ENCODE results near the gene FBXL16. TPM values are rescaled to one million over a fixed set of nuclear protein-coding genes. Genes with fewer than 3 reads are reported as not detected.
"Not testable (repeated sequence)": the region's sequence is repeated elsewhere in the genome, so short reads cannot be mapped to it uniquely, and the experiment has no call there.

FBXL16 gene
- total RNA-seq, 1 donor from 2014 or later = 0.30 TPM

DNA sequence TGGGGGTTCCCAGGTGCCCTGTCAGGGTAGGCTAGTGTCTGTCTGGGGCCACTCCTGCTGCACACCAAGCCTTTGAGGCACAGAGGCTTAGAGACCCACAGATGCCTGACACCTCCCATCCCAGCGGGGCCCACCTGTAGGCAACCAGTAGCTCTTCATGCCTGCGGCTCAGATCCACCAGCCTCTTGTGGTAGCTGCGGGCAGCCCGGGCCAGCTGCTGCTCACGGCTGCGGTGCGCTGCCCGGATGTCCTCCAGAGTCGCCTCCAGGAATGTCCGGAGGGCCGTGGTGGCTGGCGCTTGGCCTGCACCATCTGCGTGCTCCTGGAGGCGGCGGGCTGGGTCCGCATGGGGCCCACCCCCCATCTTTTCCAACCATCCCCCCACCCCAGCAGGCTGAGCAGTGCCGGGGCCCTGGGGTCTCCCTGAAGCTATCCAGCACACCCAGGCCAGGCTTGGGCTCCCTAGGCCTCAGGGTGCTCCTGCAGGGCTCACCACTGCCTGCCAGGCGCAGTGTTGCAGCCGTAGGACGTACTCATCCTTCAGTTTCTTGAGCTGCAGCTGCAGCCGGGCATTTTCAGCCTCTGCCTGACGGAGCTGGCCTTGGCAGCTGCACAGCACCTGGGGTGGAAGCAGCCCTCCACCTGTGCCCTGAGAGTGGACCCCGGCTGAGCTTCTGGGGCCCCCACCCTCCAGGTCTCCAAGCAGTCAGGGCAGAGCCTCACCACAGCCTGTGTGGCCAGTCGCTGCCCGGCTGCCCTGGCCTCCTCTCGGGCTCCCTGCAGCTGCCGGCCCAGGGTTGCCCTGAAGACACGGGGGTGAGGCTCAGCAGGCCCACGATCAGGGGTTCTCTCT lies 18.8 kb upstream of the FBXL16 start:
- ATAC-seq (no peak), DNase-seq (ENCODE audit: low spot score) (no peak)

DNA sequence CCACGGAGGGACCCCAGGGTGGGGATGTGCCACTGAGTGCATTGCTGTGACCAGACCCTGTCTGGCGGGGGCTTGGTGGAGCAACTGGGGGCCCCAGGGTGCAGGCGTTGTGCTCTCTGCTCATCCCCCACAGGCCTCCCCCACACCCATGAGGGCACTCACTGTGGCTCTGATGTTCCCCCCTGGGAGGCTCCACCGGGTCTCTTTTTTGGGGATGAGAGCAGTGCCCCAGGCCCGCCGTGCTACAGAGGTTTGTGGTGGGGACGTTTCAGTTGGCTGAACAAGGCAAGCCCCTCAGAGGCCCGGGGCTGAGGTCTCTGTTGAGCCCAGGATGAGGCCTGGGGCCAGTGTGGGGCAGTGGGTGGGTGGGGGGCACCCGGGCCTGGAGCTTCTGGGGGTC lies 18.1 kb upstream of the FBXL16 start:
- DNase-seq (ENCODE audit: low spot score) (no peak), ATAC-seq (no peak)

GRCh38 chr16:722835-723633 lies 17.4 kb upstream of the FBXL16 start:
- ATAC-seq = no peak
- DNase-seq (ENCODE audit: low spot score) = no peak

- DNase-seq (ENCODE audit: low spot score) (no peak), ATAC-seq (no peak)
These were observed 16.4 kb upstream of the FBXL16 start for GRCh38 chr16:721765-722540.

DNA sequence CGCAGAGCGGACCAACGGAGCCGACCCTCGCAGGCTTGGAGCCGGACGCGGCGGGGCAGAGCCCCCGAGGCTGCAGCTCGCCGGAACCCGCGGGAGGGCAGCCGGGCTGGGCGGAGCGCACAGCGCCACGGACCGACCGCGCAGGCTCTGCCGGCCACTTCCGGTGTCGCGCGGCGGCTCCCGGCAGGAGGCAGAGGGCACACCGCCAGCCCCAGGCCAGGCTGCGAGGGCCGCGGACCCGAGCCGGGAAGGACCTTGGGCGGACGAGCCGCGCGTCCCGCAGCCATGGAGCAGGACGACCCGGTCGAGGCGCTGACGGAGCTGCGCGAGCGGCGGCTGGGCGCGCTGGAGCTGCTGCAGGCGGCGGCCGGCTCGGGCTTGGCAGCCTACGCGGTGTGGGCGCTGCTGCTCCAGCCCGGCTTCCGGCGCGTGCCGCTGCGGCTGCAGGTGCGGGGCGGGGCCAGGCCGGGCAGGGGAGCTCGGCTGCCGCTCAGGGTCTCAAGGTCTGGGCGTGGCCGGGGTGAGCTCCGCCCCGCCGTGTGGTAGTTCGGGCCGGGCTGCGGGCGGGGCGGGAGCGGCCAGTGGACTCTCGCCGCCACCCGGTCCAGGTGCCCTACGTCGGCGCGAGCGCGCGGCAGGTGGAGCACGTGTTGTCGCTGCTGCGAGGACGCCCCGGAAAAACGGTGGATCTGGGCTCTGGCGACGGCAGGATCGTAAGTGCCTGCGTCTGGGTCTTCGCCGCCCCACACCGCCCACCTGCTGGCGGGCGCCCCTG lies 15.6 kb upstream of the FBXL16 start, which contains the start of gene ANTKMT:
TSS of gene ANTKMT (plus strand) at position 157 of the 775 bp plus-strand sequence. CDS start at position 286, 129 bp downstream.
- DNase-seq (ENCODE audit: low spot score) (peak; percentile 86), ATAC-seq (peak; percentile 85)

DNA sequence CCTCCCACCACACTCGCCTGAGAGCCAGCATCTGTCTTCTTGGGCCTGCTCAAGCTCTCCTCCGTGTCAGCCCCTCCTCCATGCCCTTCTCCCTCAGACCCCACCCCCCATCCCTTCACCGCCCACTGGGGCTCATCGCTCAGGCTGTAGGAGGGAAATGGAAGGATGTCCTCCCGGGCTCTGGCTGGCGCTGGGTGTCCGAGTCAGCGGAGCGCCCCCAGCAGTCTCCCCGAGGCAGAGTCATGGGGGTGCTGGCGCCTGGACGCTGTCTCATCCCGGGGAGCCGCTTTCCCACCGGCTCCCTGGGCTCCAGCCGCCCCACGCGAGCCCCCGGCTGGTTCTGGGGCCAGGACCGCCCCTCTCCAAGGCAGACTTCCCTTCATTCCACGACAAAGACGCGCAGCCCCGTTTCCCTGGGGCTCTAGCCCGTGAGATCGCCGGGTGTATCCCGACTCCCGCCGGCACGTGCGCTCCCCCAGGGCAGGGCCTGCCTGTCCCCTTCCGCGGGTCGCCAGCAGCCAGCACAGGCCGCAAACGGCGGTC lies 14.9 kb upstream of the FBXL16 start:
- ATAC-seq (peak; percentile 11), DNase-seq (ENCODE audit: low spot score) (no peak)

- ATAC-seq (no peak), DNase-seq (ENCODE audit: low spot score) (no peak)
These were observed 14.3 kb upstream of the FBXL16 start for GRCh38 chr16:719815-720446.

DNA sequence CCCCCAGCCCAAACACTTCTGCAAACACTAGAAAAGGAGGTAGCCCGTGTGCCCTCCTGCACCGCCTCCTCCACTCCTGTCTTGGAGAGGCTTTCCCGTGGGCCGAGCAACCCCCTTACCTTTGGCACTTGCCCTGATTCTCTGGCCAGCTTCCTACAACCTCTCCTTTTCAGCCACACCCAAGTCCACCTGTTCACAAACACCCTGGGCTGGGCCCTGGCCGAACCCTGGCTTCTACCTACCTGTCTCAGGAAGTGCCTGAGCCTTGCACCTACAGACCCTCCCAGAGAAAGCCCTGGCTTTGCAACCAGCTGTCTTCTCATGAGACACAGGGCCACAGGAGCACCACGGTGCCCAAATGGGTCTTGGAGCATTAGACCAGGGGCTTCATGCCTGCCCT lies 13.3 kb upstream of the FBXL16 start:
- DNase-seq (ENCODE audit: low spot score) (no peak), ATAC-seq (no peak)

DNA sequence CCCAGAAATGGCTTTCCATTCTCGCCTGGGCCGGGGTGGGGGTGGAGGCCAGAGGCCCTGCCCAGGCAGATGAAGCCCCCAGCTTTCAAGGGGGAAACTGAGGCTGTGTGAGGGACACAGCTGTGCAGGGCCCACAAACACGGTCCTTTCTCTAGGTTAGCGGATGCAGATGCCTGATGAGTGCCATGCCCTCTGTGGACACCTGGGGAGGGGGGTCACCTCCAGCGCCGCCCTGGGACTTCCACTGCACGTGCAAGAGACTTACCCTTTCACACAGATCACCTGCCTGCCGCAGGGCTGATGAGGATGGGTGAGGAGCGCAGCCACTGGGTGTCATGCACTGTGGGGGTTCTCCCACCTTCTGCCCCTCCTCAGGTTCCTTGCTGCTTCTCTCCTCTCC lies 12.8 kb upstream of the FBXL16 start:
- DNase-seq (ENCODE audit: low spot score) = no peak
- no peak for ATAC-seq

DNA sequence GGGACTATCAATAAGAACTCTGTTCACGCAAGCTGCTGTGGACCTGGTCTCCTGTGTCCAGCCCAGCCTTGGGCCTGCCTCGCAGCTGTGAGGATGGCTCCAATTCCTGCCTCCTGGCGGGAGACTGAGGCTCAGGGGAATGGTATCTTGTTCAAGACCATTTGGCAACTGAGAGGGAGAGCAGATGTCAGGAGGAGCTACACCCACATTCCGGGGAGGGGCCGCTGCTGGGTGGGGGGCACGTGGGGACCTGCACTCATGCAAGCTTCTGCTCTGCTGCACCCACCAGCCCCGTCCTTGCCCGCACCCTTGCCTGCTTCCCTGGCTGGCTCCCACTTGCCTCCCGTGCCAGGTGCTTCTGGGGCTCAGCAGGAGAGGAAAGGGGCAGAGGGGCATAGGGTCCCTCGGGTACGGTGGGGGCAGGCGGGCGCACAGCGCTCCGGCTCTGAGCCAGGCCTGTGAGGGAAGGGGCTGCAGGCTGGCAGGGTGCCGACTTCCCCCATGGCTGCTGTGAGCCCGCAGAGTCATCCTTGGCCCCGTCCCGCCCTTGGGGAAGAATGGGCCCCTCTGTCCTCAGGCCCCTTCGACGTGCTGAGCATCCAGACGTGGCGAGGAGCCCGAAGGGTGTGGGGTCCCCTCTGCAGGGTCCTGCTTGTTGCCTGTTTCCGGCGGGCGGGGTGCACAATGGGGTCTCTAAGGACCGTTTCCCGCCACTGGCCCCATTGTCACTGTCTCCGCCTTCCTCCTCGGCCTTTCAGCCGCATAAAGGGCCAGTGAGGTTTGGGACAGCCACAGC lies 12.0 kb upstream of the FBXL16 start:
- no peak for DNase-seq (ENCODE audit: low spot score)

GRCh38 chr16:716768-717325 lies 11.2 kb upstream of the FBXL16 start:
- ATAC-seq = no peak
- DNase-seq (ENCODE audit: low spot score) = no peak

More for the DNA sequence above, 12.0 kb upstream of the FBXL16 start:
- no peak for ATAC-seq

DNA sequence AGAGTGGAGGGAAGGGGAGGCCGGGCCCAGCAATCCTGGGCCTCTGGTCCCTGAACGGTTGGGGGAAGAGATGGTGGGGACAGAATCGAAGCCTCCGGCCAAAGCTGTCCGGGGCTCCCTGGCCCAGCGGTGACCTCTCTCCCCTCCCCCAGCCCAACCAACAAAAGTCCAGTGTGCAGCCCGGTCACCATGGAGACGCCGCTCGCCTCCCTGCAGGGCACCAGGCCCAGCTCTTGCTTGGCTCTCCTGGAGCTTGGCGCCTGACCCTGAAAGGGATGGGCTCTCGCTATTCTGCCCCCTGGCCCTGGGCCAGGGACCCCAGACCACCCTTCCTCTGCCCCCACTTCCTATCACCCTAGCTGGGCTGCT lies 10.6 kb upstream of the FBXL16 start:
- ATAC-seq (peak; percentile 74), DNase-seq (ENCODE audit: low spot score) (peak; percentile 90)

DNA sequence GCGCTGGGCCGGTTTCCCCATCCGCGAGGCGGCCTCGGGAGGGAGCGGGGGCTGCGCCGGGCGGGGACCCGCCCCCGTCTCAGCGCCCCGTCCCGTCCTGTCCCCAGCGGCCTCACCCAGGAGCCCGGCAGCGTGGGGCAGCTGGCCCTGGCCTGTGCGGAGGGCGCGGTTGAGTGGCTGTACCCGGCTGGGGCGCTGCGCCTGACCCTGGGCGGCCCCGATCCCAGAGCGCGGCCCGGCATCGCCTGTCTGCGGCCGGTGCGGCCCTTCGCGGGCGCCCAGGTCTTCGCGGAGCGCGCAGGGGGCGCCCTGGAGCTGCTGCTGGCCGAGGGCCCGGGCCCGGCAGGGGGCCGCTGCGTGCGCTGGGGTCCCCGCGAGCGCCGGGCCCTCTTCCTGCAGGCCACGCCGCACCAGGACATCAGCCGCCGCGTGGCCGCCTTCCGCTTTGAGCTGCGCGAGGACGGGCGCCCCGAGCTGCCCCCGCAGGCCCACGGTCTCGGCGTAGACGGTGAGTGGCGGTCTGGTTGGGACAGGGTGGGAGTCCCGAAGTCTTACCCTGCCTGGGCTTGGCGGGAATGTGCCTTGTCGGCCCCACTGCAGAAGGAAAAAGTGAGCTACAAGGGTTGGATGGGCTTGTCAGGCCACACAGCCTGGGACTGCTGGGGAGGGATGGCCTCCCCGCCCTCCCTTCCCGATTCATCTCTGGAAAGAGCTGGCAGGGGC lies 10.0 kb upstream of the FBXL16 start:
- no peak for DNase-seq (ENCODE audit: low spot score)
- peak; percentile 39 for ATAC-seq

- DNase-seq (ENCODE audit: low spot score) = peak; percentile 92
- ATAC-seq = peak; percentile 83
These were observed 9.2 kb upstream of the FBXL16 start, which contains the start of gene METRN for GRCh38 chr16:714558-715476. Gene METRN, plus strand, starts transcription at chr16:715118. Its CDS starts 172 bp downstream, at chr16:715290.

DNA sequence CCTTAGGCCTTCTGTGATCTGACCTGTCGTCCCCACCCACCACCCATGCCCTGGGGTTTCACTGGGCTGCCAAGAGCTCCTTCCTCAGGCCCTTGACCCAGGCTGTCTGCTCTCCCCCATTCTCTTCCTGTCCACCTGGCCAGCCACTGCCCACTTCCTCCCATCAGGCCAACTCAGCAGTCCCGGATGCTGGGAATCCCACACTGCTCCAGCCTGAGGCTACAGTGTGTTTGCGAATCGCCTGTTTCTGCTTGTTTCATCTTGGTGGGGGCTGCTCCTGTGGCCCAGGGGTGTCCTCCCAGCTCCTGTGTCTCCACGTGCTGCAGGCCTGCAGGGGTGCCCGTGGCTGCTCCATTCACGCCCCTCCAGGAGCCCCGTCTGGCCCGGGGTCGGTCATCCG lies 8.5 kb upstream of the FBXL16 start:
- DNase-seq (ENCODE audit: low spot score) = no peak
- ATAC-seq = no peak

DNA sequence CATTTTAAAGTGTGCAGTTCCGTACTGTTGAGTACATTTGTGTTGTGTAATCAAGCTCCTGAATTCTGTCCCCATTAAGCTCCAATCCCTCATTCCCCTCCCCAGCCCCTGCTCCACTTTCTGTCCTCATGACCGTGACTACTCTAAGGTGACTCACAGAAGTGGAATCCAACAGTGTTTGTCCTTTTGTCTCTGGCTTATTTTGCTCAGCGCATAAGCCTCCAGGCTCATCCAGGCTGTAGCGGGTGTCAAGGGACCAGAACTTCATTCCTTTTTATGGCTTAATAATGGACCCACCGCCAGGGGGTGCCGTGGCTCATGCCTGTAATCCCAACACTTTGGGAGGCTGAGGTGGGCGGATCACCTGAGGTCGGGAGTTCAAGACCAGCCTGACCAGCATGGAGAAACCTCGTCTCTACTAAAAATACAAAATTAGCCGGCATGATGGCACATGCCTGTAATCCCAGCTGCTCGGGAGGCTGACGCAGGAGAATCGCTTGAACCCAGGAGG lies 7.2 kb upstream of the FBXL16 start:
- ATAC-seq; DNase-seq (ENCODE audit: low spot score): not testable (repeated sequence)

All from left lobe of liver (tissue), 2 donors.